ENCODE measurements around the gene KCNJ8.
"Not testable (repeated sequence)": the region's sequence is repeated elsewhere in the genome, so short reads cannot be mapped to it uniquely, and the experiment has no call there.

Gene KCNJ8

GRCh38 chr12:21774358-21775132 lies at the start of gene KCNJ8:
Gene KCNJ8 (minus strand): TSS chr12:21774706. CDS start chr12:21773616, 1,090 bp downstream.
- no peak for DNase-seq

GRCh38 chr12:21823581-21823980 lies 49.1 kb upstream of the KCNJ8 start:
- no peak for DNase-seq

GRCh38 chr12:21819678-21820077 lies 45.2 kb upstream of the KCNJ8 start:
- DNase-seq, result no peak

GRCh38 chr12:21819236-21819635 lies 44.7 kb upstream of the KCNJ8 start:
- no peak for DNase-seq

- no peak for DNase-seq
Observed at GRCh38 chr12:21818627-21819026, 44.1 kb upstream of the KCNJ8 start.

GRCh38 chr12:21815306-21816062 lies 41.0 kb upstream of the KCNJ8 start:
- no peak for DNase-seq

- DNase-seq, result no peak
Observed at GRCh38 chr12:21814814-21815213, 40.3 kb upstream of the KCNJ8 start.

GRCh38 chr12:21814327-21814726 lies 39.8 kb upstream of the KCNJ8 start:
- no peak for DNase-seq

GRCh38 chr12:21813751-21814150 lies 39.2 kb upstream of the KCNJ8 start:
- DNase-seq, result no peak

- no peak for DNase-seq
Observed at GRCh38 chr12:21813125-21813524, 38.6 kb upstream of the KCNJ8 start.

- DNase-seq, result not testable (repeated sequence)
Observed at GRCh38 chr12:21812340-21812739, 37.8 kb upstream of the KCNJ8 start.

GRCh38 chr12:21809100-21809499 lies 34.6 kb upstream of the KCNJ8 start:
- no peak for DNase-seq

GRCh38 chr12:21806255-21806654 lies 31.7 kb upstream of the KCNJ8 start:
- DNase-seq, result no peak

GRCh38 chr12:21801522-21802288 lies 27.2 kb upstream of the KCNJ8 start:
- DNase-seq, result no peak

- DNase-seq, result no peak
Observed at GRCh38 chr12:21800011-21800410, 25.5 kb upstream of the KCNJ8 start.

GRCh38 chr12:21797539-21797938 lies 23.0 kb upstream of the KCNJ8 start:
- no peak for DNase-seq

- DNase-seq, result no peak
Observed at GRCh38 chr12:21795648-21796328, 21.3 kb upstream of the KCNJ8 start.

- not testable (repeated sequence) for DNase-seq
Observed at GRCh38 chr12:21794807-21795595, 20.5 kb upstream of the KCNJ8 start.

GRCh38 chr12:21789687-21790086 lies 15.2 kb upstream of the KCNJ8 start:
- not testable (repeated sequence) for DNase-seq

GRCh38 chr12:21788089-21788983 lies 13.8 kb upstream of the KCNJ8 start:
- DNase-seq, result no peak

- DNase-seq, result no peak
Observed at GRCh38 chr12:21786041-21786531, 11.6 kb upstream of the KCNJ8 start.

Measured in NCI-H1694 treated with DMSO at 0.1 percent for 48 hours (cell line).